ENCODE data around the gene HAUS8. TPM values are rescaled to one million over a fixed set of nuclear protein-coding genes. Genes with fewer than 3 reads are reported as not detected.

Gene HAUS8
- total and polyA plus RNA-seq, 9 of the 15 experiments (the other 6 are each of a cell fraction or from before 2014, with no cell fraction given): 20.5 to 53.2 (median 36.0) TPM

- BruUV-seq (replicated peaks): no TSS peak
- in situ Hi-C loops (cut with MboI) (no loop called here), intact Hi-C loops (cut with micrococcal nuclease) (no loop called here)
- FAIRE-seq (no peak), DNase-seq (ENCODE audit: extremely low read depth in 1 of 4, low spot score in 3 of 4) (no peak), ATAC-seq (no peak)
- no peak overlapping the region for H3K4me3 ChIP-seq
- peaks cover 8% of the 10 kb centered on the region; the same call in 1 of the 2 replicates for H4K20me1 ChIP-seq (replicated peaks; ENCODE audit: control insufficient read depth, insufficient read depth, low read length)
- WGBS (ENCODE audit: insufficient coverage, low coverage, missing lambda C conversion rate): 92% methylated on average over 10 of the region's 17 CpGs
- peaks cover 25% of the 10 kb centered on the region; the same call in 2 of the 3 replicates for H3K36me3 ChIP-seq (ENCODE audit: control insufficient read depth, insufficient read depth, low read length)
- H3K9me1 ChIP-seq (ENCODE audit: control insufficient read depth, insufficient read depth, low read length): no peaks in the 10 kb centered on the region
- peaks cover 6% of the 10 kb centered on the region; the same call in 2 of the 3 replicates for H3K79me2 ChIP-seq (ENCODE audit: control insufficient read depth, insufficient read depth, low read length)
- TF ChIP-seq FOXJ3 (CRISPR knock-in tag; IDR thresholded peaks at IDR 0.05): no peak
- TF ChIP-seq POLR2G (IDR thresholded peaks at IDR 0.05; ENCODE audit: low read depth, low read length): peak; percentile 38; the same call in 1 of the 2 replicates
- CTCF ChIA-PET (ENCODE audit: low intra/inter-chr PET ratio): no interaction called here
- no peak overlapping the region for H3K27ac ChIP-seq (ENCODE audit: extremely low read depth, low read depth, low read length)
- H3K4me1 ChIP-seq (replicated peaks in 1 of 2; ENCODE audit: control insufficient read depth in 2 of 2, insufficient read depth in 2 of 2, low read length in 2 of 2): peaks cover 0 to 22% of the 10 kb centered on the region in 2 experiments; a peak in 2 of 5 replicates
- POLR2A ChIA-PET: no interaction called here
- no peak overlapping the region for H2AFZ ChIP-seq (ENCODE audit: low read depth, low read length)
- H3K4me2 ChIP-seq (ENCODE audit: insufficient read depth, low read length): no peak overlapping the region
- H3K27me3 ChIP-seq (ENCODE audit: control insufficient read depth in 2 of 2, insufficient read depth in 2 of 2, low read length in 2 of 2): no peaks in the 10 kb centered on the region
- no peak overlapping the region; a peak in 1 of 4 replicates for H3K9ac ChIP-seq (ENCODE audit: insufficient read depth in 1 of 2, low read depth in 2 of 2, low read length in 2 of 2)
- no peaks in the 10 kb centered on the region for H3K9me3 ChIP-seq (replicated peaks; ENCODE audit: control insufficient read depth, insufficient read depth, low read depth, low read length)
Measured at GRCh38 chr19:17113127-17113785, 38.0 kb upstream of the HAUS8 start.

DNA sequence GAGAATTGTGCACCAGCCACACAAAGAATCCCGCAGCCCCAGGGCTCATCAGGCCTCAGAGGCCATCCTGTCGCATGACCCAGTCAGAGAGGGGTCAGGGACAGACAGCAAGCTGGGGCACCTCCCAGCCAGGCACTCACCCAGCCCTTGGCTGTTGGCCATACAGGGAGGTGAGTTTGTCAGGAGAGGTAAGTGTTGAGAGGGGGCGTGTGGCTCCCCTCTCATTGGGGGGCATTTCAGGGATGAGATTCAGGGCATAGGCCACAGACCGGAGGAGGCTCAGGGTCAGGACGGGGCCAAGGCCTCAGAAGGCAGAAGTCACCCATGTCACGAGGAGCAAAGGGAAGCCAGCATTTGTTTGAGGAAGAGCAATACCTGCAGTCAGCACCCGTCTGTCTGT is 37.4 kb upstream of the HAUS8 start:
- no peaks in the 10 kb centered on the region for H3K9me1 ChIP-seq (ENCODE audit: control insufficient read depth, insufficient read depth, low read length)
- no peak for ATAC-seq
- no peak for TF ChIP-seq ZFP1 (CRISPR knock-in tag; IDR thresholded peaks at IDR 0.05)
- no peak for TF ChIP-seq POLR2AphosphoS5 (IDR thresholded peaks at IDR 0.05; ENCODE audit: control insufficient read depth, insufficient read depth, low read depth, low read length)
- TF ChIP-seq POLR2G (IDR thresholded peaks at IDR 0.05; ENCODE audit: low read depth, low read length): 0 out of 2 replicates have a peak, but pooled peaks have one; percentile 2
- no peak for TF ChIP-seq RB1 (IDR thresholded peaks at IDR 0.05; ENCODE audit: low read depth)
- H3K9me3 ChIP-seq (replicated peaks; ENCODE audit: control insufficient read depth, insufficient read depth, low read depth, low read length): no peaks in the 10 kb centered on the region
- H3K27ac ChIP-seq (ENCODE audit: extremely low read depth, low read depth, low read length): no peak overlapping the region
- DNase-seq (ENCODE audit: extremely low read depth in 1 of 4, low spot score in 3 of 4): no peak
- intact Hi-C loops (cut with micrococcal nuclease) (no loop called here), in situ Hi-C loops (cut with MboI) (no loop called here)
- WGBS (ENCODE audit: insufficient coverage, low coverage, missing lambda C conversion rate): 89% methylated on average over 4 of the region's 7 CpGs
- H2AFZ ChIP-seq (ENCODE audit: low read depth, low read length): no peak overlapping the region
- ChIA-PET POLR2A (no interaction called here), CTCF (ENCODE audit: low intra/inter-chr PET ratio) (no interaction called here)
- FAIRE-seq: no peak
- peaks cover 0 to 24% of the 10 kb centered on the region in 2 experiments; a peak in 2 of 5 replicates for H3K4me1 ChIP-seq (replicated peaks in 1 of 2; ENCODE audit: control insufficient read depth in 2 of 2, insufficient read depth in 2 of 2, low read length in 2 of 2)
- H3K9ac ChIP-seq (ENCODE audit: insufficient read depth in 1 of 2, low read depth in 2 of 2, low read length in 2 of 2): no peak overlapping the region; a peak in 1 of 4 replicates
- BruUV-seq (replicated peaks): no TSS peak
- H3K27me3 ChIP-seq (ENCODE audit: control insufficient read depth in 2 of 2, insufficient read depth in 2 of 2, low read length in 2 of 2): no peaks in the 10 kb centered on the region
- H3K4me2 ChIP-seq (ENCODE audit: insufficient read depth, low read length): no peak overlapping the region
- H3K4me3 ChIP-seq: no peak overlapping the region
- peaks cover 13% of the 10 kb centered on the region for H4K20me1 ChIP-seq (replicated peaks; ENCODE audit: control insufficient read depth, insufficient read depth, low read length)
- peaks cover 6% of the 10 kb centered on the region for H3K79me2 ChIP-seq (ENCODE audit: control insufficient read depth, insufficient read depth, low read length)
- peaks cover 26% of the 10 kb centered on the region; the same call in 2 of the 3 replicates for H3K36me3 ChIP-seq (ENCODE audit: control insufficient read depth, insufficient read depth, low read length)
